ENCODE measurements around the gene TPST2.
A peak's percentile ranks its signal among the peaks of the same experiment; 100 is the strongest.
"Not testable (repeated sequence)": the region's sequence is repeated elsewhere in the genome, so short reads cannot be mapped to it uniquely, and the experiment has no call there.

TPST2 gene

GRCh38 chr22:26553056-26553752 is 36.7 kb downstream of the TPST2 start:
- peak; percentile 44 for DNase-seq

GRCh38 chr22:26552466-26552865 is 37.5 kb downstream of the TPST2 start:
- DNase-seq: no peak

- DNase-seq: no peak
These were observed 38.4 kb downstream of the TPST2 start for GRCh38 chr22:26551568-26551967.

DNA sequence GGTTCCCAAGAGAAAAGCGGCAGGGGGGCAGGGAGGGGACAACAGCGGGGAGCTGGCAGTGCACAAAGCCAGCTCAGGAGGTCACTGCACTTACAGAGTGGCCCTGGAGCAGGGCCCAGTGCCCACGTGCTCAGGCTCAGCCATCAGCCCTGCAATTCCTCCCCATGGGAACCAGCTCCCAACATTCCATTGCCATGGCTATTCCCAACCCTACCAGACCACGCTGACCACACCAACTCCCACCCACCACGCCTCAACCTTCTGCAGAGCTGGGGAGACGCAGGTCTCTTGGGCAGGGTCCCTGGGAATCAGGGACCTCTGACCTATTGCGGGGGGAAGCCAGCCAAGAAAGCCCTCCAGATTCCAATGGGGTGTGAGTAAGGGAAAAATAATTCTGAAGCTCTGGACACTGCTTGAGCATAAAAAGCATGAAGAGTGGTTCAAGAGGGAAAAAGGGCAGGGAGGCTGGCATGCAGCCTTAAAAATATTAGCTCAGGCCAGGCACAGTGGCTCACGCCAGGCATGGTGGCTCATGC is 39.4 kb downstream of the TPST2 start:
- DNase-seq: no peak

GRCh38 chr22:26549902-26550497 is 39.9 kb downstream of the TPST2 start:
- DNase-seq: no peak

DNA sequence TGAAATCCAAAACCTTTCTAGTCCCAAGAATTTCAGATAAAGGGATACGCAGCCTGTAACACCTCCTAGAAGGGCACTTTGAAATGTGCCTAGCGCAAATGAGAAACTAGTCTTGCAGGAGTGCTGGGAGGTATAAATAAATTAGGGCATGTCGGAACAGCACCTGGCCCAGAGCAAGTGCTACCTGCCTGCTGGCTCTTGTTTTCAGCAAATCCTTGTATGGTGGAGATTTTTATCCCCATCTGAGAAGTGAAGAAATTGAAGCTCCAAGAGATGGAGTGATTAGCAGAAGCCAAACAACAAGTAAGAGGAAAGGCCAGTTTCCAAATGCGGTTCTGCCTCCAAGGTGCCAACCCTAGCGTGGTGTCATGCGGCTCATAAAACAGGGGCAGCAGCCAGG is 40.9 kb downstream of the TPST2 start:
- DNase-seq: no peak

DNA sequence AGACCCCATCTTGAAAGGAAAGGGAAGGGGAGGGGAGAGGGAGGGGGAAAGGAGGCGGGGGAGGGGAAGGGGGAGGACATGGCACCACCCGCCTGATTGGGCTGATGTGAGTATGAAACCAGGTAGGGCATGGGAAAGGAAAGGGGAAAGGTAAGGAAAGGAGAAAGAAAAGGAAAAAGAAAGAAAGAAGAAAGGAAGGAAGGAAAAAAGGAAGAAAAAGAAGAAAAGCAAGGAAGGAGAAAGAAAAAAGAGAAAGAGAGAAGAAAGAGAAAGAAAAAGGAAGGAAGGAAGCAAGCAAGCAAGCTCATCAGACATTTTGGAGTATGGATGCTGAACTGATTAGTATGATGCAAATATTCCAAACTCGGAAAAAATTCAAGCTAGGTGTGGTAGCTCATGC is 41.6 kb downstream of the TPST2 start:
- no peak for DNase-seq

DNA sequence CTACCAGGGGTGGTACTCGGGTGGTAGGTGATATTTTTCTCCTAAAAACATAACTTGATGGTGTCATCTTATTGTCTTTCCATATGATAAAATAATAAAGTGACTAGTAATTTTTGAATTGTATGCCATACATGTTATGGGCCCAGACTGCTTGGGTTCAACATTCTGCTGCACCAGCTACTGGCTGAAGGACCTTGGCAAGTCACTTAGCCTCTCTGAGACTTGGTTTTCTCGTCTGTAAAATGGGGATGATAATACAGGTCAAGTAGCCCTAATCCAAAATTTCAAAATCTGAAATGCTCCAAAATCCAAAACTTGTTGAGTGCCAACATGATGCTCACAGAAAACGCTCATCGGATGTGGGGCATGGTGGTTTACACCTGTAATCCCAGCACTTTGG is 42.1 kb downstream of the TPST2 start:
- DNase-seq: no peak

DNA sequence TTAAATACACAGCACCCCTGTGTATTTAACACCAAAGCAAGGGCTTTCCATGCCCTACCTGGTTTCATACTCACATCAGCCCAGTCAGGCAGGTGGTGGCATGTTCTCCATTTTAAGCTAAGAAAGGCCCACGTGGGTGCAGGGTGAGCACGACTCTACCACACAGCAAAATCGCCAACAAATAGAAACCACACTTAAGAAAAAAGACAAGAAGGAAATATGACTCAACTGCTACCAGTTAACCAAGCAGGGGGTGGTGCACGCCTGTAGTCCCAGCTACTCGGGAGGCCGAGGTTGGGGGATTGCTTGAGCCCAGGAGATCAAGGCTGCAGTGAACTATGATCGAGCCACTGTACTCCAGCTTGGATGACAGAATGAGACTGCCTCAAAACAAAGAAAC is 42.5 kb downstream of the TPST2 start:
- DNase-seq: no peak

GRCh38 chr22:26546282-26546681 is 43.6 kb downstream of the TPST2 start:
- DNase-seq: no peak

DNA sequence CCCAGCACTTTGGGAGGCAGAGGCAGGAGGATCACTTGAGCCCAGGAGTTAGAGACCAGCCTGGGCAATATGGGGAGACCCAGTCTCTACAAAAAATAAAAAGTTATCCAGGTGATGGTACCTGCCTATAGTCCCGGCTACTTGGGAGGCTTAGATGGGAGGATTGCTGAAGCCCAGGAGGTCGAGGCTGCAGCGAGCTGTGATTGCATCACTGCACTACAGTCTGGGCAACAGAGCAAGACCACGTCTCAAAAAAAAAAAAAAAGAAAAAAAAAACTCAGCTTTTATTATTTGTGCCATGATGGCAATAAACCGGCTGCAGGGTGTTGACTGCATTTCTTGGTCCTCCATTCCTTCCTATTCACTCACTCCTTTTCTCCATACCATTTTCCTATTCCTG is 44.1 kb downstream of the TPST2 start:
- DNase-seq: no peak

DNA sequence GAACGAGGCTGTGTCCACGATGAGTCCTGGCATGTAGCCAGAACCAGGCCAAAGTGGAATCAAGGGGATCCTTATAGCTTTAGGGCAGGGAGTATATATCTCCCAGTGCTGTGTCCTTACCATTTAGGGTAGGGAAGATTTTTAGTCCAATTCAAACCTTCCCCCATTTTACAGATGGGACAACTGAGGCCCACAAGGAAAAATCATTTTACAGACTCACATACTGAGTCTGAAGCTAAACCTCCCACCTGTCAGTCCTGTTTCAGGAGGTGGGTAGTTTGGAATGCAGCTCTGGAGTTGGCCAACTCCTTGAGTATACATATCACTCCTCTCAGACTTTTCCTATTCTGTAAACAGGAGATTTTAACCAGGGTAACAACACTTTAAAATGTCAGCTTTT is 44.5 kb downstream of the TPST2 start:
- DNase-seq: no peak

DNA sequence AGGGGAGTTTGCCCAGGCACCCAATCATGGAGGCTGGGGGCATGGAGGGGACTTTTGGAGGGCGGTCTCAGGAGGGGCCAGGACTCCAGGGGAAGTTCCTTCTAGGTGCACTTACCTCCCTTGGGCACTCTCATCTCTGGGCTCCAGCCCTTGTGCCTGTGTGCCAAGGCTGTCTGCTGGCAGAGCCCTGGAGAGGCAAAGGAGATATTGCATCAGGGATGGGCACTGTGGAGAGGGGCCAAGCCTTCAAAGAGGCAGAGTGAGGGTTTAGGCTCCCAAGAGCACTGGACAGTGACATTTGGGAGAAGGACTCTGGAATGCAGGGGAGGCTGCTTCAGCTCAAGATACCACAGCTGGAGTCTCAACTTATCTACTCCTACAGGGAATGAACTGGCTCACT is 45.4 kb downstream of the TPST2 start:
- no peak for DNase-seq

DNA sequence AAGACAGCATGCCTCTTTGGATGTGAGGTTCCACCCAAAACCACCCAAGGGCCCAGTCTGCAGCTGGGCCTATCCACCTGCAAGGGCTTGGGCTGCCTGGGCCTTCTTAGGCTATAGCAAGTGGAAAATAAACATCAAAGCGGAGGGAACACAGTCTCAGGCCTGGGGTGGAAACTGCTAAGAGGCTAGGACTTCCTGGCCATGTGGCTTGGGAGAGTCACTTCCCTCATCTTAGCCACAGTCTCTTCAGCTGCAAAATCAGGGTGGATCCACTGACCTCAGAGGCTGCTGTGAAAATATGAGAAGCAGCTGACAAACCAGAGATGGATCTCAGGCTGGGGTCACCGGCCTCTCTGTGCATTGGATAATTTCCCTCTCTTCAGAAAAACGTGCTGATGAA is 47.1 kb downstream of the TPST2 start:
- DNase-seq: no peak

DNA sequence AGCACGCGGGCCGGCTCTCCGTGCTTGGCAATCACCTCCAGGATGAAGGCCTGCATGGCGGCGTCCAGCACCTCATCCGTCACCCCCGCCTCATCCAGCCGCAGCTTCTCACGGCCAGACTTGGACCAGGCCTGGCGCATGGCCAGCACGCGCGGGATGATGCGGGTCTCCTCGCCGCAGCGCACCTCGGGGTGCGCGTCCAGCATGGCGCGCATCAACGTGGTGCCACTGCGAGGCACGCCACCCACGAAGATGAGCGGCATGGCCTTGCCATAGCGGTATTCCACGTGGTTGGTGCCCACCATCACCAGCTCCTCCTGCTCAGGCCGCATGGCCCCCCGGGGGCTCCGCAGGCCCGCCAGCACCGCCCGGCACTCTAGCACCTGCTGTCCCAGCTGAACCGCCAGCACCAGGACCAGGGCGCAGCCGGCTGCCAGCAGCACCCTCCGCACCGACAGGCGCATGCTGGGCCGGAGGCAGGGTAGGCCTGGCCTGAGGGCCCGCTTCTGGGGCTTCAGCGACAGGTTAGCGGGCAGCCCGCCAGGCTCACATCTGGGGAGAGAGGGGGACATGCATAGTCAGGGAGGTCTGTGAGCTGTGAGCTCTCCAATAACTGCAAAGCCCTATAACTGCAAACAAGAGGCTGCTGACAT is 48.6 kb downstream of the TPST2 start:
- DNase-seq: no peak

DNA sequence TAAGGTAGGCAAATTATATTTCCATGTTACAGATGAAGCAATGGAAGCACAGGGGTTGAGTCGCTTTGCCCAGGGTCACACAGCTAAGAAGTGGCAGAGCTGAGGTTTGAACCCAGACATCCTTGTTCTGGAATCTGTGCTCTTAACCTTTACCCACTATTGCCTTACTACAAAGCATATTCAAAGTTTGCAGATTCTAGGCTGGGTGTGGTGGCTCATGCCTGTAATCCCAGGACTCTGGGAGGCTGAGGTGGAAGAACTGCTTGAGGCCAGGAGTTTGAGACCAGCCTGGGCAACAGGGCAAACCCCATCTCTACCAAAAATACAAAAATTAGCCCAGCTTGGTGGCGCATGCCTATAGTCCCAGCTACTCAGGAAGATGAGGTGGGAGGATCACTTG is 49.8 kb downstream of the TPST2 start:
- no peak for DNase-seq

DNA sequence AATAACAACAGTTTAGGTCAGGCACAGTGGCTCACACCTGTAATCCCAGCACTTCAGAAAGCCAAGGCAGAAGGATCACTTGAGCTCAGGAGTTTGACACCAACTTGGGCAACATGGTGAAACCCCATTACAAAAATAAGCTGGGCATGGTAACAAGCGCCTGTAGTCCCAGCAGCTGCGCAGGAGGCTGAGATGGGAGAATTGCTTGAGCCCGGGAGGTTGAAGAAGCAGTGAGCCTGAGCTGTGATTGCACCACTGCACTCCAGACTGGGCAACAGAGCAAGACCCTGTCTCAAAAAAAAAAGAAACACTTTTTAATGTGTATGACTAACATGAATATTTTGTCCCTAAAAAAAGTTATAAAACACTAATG is 53.2 kb downstream of the TPST2 start:
- no peak for DNase-seq

DNA sequence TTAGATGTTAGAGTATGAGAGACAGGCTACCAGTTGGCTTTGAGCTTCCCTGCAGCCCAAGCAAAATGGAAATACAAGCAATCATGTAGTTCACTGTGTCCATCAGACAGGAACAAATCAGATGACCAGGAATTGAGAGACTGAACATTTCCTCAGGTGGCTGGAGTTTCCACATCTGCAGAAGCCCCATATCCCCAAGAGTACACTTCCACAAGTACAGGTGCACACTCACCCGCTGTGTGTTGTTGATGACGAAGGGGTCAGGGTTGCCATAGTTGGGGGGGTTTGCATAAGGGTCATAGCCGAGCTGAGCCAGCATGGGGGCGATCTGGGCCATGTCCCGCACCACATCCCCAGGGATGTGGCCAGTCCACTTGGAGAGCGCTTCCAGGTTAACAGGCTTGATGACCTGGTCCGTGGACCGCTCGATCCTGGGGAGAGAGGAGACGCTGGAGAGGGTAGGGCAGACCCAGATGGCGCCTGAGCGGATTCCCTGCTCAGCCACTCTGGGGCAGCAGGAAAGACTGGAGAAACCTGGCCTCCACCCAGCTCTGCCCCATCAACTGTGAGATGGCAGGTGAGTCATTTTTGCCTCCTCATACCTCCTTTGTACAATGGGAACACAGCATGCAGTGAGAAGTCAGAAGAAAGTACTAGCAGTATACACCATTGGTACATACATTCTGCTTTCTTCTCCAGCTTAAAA is 53.7 kb downstream of the TPST2 start:
- no peak for DNase-seq

GRCh38 chr22:26535603-26535908 is 54.4 kb downstream of the TPST2 start:
- no peak for DNase-seq

DNA sequence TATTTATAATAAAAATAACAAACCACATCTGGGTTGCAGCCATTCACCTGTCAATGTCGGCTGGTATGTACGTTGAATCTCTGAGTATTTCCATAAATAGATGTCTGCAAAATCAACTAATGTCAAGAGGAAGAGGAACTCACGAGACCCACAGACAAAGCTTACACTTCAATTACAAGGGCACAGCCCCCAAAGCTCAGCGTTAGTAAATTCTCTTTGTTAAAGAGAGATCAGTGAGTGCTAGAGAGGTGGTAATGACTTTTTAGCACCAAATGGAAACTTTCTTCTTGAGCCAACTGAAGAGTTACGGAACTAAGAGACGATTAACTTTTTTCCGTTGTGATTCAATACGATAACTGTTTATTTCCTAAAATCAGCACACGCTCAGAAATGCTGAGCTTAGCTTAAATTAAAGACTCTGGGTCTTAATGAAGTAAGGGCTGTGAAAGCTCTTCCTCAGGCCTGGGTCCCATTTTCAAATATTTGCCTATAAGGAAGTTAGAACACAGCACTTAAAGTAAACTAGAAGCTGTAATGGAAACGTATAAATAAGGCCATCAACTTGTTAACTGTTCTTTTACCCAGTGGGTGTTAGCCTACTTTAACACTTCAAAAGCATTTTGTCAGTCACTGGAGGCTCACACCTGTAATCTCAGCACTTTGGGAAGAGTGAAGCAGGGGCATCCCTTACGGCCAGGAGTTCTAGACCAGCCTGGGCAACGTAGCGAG is 54.9 kb downstream of the TPST2 start:
- no peak for DNase-seq

DNA sequence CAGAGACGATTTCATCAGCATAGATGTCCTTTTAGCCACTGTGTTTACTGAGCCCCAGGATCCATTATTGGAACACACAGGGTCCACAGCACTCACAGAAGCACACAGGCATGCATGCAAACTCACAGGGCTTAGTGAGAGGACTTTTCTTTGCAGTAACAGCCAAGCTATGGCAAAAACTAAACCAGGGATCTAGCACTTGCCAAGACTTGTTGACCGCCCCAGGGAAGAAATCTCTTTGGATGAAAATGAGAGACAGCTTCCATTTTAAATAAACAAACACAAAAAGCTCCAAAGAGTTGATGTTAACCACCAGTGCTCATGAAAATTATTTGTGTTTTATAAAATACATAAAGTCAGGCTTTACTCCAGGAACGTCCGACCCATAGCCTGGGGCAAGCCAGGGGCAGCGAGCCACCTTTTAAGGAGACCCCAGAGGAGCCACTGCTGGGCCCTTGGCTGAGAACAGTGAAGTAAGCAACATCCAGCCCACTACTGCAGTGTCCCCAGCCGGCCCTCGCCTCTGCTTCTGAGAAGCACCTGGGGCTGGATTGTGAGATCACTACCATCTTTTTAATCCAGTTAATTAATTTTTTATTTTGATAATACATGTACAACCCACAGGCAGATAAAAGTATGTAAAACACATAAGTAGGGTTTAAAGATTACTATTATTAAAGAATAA is 55.6 kb downstream of the TPST2 start:
- no peak for DNase-seq

GRCh38 chr22:26529345-26529744 is 60.6 kb downstream of the TPST2 start:
- peak; percentile 75 for DNase-seq

- not testable (repeated sequence) for DNase-seq
These were observed 61.4 kb downstream of the TPST2 start for GRCh38 chr22:26528518-26528917.
